Limb (tissue), 2 donors: Measurements from ENCODE around the gene SORL1.

Source experiments
- DNase-seq, 2 donors: peaks; one replicate each; pipeline ENCODE4 v3.0.0-alpha.2; 2016; ENCODE audit errors: extremely low spot score in 2 of 2

The SORL1 gene

GRCh38 chr11:121586750-121587149 is 134.6 kb downstream of the SORL1 start:
- no peak for DNase-seq

GRCh38 chr11:121587182-121587581 is 135.1 kb downstream of the SORL1 start:
- no peak for DNase-seq

- no peak for DNase-seq
These were observed 136.6 kb downstream of the SORL1 start for GRCh38 chr11:121588747-121589146.

GRCh38 chr11:121589946-121590537 is 137.9 kb downstream of the SORL1 start:
- no peak for DNase-seq

- no peak for DNase-seq
These were observed 138.8 kb downstream of the SORL1 start for GRCh38 chr11:121590772-121591404.

GRCh38 chr11:121591405-121592033 is 139.4 kb downstream of the SORL1 start:
- peak; percentile 80 to 82 for DNase-seq

- no peak for DNase-seq
These were observed 140.6 kb downstream of the SORL1 start for GRCh38 chr11:121592708-121593107.

- DNase-seq, result no peak
These were observed 143.6 kb downstream of the SORL1 start for GRCh38 chr11:121595717-121596161.

GRCh38 chr11:121596195-121597155 is 144.4 kb downstream of the SORL1 start:
- no peak for DNase-seq

GRCh38 chr11:121603316-121603715 is 151.2 kb downstream of the SORL1 start:
- DNase-seq, result no peak

- no peak for DNase-seq
These were observed 152.0 kb downstream of the SORL1 start for GRCh38 chr11:121604152-121604551.

- DNase-seq, result no peak
These were observed 154.2 kb downstream of the SORL1 start for GRCh38 chr11:121606354-121606753.

- no peak for DNase-seq
These were observed 155.2 kb downstream of the SORL1 start for GRCh38 chr11:121607341-121607740.

GRCh38 chr11:121608545-121609098 is 156.5 kb downstream of the SORL1 start:
- DNase-seq, result no peak

- DNase-seq, result no peak
These were observed 158.6 kb downstream of the SORL1 start for GRCh38 chr11:121610706-121611105.

GRCh38 chr11:121611242-121611641 is 159.1 kb downstream of the SORL1 start:
- no peak for DNase-seq

- DNase-seq, result no peak
These were observed 161.6 kb downstream of the SORL1 start for GRCh38 chr11:121613724-121614123.

GRCh38 chr11:121614636-121615240 is 162.6 kb downstream of the SORL1 start:
- DNase-seq, result no peak

- no peak for DNase-seq
These were observed 163.4 kb downstream of the SORL1 start for GRCh38 chr11:121615501-121615900.

GRCh38 chr11:121618516-121618915 is 166.4 kb downstream of the SORL1 start:
- no peak for DNase-seq
